Measurements from ENCODE around the gene FXYD6.

DNA sequence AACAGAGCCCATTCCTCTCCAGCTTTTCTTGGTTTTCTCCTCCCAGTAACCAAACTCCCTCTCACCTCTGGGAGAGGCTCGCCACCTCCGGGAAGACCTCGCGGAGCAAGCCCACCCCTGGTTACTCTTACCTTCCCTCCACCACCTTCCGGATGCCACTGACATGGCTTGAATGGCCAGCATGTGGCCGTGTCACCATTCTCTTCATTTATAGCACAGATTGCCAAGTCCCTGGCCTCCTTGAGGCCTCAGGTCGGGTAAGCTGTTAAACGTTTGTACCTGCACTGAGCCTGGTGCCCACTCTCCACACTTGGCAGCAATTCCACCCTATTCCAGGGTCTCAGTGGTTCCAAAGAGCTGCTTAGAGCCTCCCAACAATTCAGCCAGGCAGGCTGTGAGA is 43.9 kb downstream of the FXYD6 start:
- TF ChIP-seq USF2 (IDR thresholded peaks at IDR 0.05; ENCODE audit: low read length) (no peak), CTCF (IDR thresholded peaks at IDR 0.05; ENCODE audit: control extremely low read depth in 1 of 3, insufficient read depth in 1 of 3, low read depth in 1 of 3, low read length in 3 of 3) (no peak), EZH2 (IDR thresholded peaks at IDR 0.05; ENCODE audit: low read depth, low read length, severe bottlenecking) (no peak), CBX8 (IDR thresholded peaks at IDR 0.05; ENCODE audit: borderline replicate concordance, low read depth, low read length) (no peak), POLR2A (IDR thresholded peaks at IDR 0.05; ENCODE audit: control extremely low read depth in 1 of 2, low read depth in 2 of 2, low read length in 2 of 2) (no peak)
